ENCODE data around the gene MUC5B.

MUC5B gene

GRCh38 chr11:1302461-1303125 lies 79.7 kb downstream of the MUC5B start:
- no peak for DNase-seq

GRCh38 chr11:1303126-1303821 lies 80.4 kb downstream of the MUC5B start:
- peak; percentile 12 for DNase-seq

- DNase-seq = no peak
Measured at GRCh38 chr11:1303973-1304372, 81.1 kb downstream of the MUC5B start.

GRCh38 chr11:1304380-1304779 lies 81.5 kb downstream of the MUC5B start:
- no peak for DNase-seq

GRCh38 chr11:1305063-1305495 lies 82.2 kb downstream of the MUC5B start:
- DNase-seq = no peak

DNA sequence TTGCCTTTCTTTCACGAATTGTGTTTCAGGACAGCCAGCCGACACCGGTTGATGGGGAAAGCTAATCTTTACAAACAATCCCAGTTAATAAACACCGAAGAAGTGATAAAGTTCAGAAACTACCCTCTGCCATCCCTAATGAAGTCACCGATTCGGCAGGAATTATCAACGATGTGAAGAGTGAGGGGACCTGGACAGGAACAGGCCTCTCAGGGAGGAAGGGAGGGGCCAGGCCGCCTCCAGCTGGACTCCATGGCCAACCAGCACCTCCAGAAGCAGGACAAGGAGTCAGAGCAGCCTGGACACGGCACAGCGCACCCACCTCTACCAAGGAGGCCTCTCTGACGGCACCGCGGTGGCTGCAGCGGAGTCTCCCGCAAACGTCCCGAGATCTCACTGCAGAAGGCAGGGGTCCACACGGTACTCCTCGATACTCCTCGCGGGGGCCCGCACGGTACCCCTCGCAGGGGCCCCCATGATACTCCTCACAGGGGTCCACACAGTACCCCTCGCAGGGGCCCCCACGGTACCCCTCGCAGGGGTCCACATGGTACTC lies 82.7 kb downstream of the MUC5B start:
- no peak for DNase-seq

GRCh38 chr11:1306186-1307162 lies 83.6 kb downstream of the MUC5B start:
- no peak for DNase-seq

DNA sequence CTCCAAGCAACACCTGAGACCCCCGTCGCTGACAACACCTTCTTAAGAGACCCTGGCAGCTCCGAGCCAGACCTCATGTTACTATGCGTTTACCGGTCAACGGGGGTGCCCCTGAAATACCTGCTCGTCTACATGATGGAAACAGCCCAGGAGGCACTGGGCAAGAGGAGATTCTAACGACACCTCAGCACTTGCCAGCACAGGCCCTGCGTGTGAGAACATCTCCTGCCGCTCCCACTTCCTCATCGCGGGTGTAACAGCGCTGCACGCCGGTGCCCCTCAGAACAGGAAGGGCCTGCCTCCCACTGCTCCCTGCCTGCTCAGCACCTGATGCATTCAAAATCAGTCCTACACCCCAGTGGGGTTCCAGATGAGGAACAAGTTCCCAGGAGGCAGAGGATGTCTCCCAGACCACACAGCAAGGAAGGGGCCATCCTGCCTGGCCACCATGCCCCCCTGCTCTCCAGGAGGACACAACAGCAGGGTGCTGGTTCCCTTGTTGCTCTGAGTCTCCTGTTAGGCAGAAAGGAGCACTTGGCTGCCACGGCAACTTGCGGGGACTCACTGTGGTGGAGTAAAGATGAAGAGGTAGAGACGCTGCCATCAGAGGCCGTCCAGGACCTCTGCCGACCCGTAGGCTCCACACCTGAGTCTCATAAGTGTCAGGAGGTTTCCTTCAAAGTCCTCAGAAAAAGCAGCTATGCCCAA lies 84.5 kb downstream of the MUC5B start:
- DNase-seq = no peak

DNA sequence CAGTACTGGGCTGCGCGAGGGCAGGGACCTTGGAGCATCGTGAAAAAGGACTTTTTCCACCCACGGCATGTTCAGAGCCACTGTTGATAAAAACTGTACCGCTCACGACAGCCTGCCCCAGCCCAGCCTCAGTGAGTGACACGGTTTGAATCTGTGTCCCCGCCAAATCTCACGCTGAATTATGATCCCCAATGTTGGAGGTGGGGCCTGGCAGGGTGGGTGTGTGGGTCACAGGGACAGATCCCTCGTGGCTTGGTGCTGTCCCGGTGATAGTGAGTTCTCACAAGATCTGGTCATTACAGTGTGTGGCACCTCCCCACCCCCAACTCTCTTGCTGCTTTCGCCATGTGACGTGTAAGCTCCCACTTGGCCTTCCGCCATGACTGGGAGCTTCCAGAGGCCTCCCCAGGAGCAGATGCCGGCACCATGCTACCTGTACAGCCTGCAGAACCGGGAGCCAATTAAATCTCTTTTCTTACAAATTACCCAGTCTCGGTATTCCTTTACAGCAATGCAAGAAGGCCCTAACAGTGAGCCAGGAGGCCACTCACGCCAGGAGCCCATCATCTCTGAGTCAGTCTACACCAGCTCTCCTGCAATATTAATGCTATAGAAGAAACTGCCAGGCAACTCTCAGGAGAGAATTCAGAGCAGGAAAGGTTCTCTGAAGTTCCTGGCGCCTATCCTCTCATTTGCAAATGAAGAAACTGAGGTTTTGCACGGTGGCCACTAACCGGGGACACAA lies 85.3 kb downstream of the MUC5B start:
- no peak for DNase-seq

- DNase-seq = no peak
Measured at GRCh38 chr11:1308743-1309497, 86.1 kb downstream of the MUC5B start.

DNA sequence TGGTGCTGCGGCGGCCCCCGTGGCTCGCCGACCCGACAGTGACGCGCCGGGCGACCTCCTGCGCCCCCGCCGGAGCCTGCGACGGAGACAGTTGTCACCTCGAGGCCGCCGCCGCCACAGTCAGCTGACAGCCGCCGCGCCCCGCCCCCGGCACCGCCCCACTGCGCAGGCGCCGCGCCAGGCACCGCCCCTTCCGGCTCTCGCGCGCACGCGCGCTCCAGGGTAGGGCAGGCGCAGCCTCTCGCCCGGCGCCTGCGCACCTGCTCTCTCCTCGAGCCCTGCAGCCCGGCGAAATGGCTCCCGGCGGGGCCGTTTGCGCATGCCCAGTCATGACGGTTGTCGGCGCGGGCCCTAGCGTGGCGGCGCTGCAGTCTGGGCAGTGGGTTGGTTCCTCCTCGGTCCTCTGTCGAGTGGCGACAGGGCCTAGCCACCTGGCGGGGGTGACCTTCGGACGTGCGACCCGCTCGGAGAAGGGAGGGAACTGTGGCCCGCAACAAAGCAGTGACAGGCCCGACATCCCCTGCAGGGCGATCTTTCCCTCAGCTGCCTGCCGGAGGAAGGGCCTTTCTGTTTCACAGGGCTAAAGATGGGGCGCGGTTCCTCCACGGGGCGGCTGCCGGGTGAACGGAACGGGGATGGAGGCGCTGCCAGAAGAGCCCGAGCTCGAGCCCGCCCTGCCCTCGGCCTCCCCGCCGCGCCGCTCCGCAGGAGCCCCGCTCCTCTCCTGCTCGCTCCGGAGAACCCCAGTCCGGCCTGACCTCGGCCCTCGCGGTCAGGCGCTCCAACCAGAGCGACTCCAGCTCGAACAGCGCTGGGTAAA lies 86.8 kb downstream of the MUC5B start, which contains the start of gene TOLLIP:
Gene TOLLIP (minus strand): TSS at position 135 of the 820 bp plus-strand sequence. CDS start 134 bp downstream, at position 1.
- peak; percentile 85 for DNase-seq

GRCh38 chr11:1310318-1310687 lies 87.4 kb downstream of the MUC5B start:
- no peak for DNase-seq

- no peak for DNase-seq
Measured at GRCh38 chr11:1310772-1311468, 88.1 kb downstream of the MUC5B start.
